ENCODE measurements around the gene TDP1.

TDP1 gene

DNA sequence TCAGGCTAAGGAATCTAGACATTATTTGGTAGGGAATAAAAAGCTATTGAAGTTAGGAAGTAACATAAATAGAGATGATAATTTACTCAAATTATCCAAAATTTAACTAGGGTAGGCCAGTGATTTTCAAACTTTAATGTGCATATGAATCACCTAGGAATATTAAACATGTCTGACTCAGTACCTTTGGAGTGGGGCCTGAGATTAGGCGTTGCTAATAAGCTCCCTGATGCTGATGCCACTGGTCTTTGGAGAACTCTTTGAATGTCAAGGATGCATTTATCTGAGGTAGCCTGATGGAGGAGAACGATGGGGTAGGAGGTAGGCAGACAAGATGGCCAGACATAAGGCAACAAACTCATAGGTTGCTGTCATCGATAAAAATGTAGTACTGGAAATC is 34.4 kb upstream of the TDP1 start:
- TF ChIP-seq, protein P1, sequence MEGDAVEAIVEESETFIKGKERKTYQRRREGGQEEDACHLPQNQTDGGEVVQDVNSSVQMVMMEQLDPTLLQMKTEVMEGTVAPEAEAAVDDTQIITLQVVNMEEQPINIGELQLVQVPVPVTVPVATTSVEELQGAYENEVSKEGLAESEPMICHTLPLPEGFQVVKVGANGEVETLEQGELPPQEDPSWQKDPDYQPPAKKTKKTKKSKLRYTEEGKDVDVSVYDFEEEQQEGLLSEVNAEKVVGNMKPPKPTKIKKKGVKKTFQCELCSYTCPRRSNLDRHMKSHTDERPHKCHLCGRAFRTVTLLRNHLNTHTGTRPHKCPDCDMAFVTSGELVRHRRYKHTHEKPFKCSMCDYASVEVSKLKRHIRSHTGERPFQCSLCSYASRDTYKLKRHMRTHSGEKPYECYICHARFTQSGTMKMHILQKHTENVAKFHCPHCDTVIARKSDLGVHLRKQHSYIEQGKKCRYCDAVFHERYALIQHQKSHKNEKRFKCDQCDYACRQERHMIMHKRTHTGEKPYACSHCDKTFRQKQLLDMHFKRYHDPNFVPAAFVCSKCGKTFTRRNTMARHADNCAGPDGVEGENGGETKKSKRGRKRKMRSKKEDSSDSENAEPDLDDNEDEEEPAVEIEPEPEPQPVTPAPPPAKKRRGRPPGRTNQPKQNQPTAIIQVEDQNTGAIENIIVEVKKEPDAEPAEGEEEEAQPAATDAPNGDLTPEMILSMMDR (IDR thresholded peaks at IDR 0.05; ENCODE audit: control insufficient read depth, insufficient read depth, low read depth, low read length, missing control alignments): no peak
- no peak overlapping the region for H3K4me3 ChIP-seq (ENCODE audit: control insufficient read depth, low read depth, low read length)
- DNase-seq (ENCODE audit: low read depth): no peak

DNA sequence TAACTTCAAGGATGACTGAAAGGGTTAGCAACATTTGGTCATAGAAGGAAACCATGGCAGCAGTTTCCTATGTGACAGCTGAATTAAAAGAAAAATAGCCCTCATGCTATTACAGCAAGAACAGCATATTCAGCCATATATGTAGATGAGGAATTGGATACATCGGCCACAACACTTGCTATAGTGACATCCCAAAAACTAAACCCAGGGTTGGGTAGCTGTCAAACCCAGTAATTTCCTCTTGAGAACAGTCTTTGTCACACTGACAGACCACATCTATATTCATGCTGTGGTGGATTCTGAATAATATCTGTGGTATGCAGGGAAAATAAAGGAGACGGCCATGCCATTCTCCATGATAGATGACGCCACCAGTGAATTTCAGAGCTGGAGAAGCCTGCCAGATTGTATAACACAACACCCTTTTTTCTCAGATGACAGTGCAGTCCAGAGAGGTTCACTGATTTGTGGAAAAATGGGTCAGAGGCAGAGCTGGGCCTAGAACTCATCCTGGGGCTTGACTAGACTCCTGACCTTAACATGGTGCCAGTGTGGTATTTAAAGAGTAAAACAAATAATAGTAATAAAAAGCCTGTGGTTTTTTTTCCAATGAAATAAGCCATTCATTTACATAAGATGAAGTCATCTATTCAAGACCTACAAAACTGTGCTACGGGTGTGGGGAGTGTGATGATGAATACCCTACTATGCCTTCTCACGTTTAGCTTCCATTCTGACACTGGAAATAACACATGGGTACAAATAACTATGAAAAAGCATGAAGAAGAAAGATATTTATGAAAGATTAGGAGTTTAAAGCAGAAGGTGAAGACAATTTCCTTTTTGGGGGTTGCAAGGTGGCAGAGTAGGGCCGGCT is 33.5 kb upstream of the TDP1 start:
- H3K4me3 ChIP-seq (ENCODE audit: control insufficient read depth, low read depth, low read length): no peak overlapping the region
- TF ChIP-seq, protein P1 (IDR thresholded peaks at IDR 0.05; ENCODE audit: control insufficient read depth, insufficient read depth, low read depth, low read length, missing control alignments): no peak
- DNase-seq (ENCODE audit: low read depth): peak; percentile 75

DNA sequence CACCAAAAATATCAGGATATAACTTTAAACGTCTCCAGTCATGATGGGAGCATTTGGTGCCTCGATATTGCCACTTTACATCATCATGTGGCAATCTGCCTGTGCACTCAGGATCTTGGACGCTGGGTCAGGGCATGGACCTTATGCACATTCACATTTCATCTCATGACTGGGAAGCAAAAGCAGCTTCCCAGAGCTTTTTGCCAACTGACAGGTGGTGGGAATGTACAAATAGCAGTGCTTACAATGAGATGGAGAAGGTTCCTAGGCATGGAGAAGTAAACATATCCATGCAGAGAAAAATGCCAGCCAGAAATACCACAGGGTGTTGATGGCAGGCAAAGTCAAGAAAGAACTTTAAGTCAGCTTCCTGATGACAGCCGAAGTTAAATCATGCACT is 31.5 kb upstream of the TDP1 start:
- no peak overlapping the region for H3K4me3 ChIP-seq (ENCODE audit: control insufficient read depth, low read depth, low read length)
- DNase-seq (ENCODE audit: low read depth): no peak
- TF ChIP-seq, protein P1 (IDR thresholded peaks at IDR 0.05; ENCODE audit: control insufficient read depth, insufficient read depth, low read depth, low read length, missing control alignments): no peak

DNA sequence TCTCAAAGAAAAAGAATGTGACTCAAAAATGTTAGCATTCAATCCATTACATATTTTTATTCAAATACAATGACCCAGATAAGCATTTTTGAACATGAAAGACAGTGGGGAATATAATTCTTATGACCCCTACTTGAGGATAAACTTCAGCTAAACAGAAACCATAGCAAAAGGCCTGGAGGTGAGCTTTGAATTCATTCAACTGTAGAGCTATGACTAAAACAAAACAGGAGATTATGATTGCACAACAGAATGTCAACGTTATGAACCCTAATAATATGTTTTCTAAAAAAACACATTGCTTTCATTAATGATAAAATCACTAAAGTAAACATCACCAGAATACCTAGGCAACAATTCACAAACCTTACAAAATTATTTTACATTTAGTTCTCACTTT is 29.0 kb upstream of the TDP1 start:
- no peak for DNase-seq (ENCODE audit: low read depth)
- TF ChIP-seq, protein P1 (IDR thresholded peaks at IDR 0.05; ENCODE audit: control insufficient read depth, insufficient read depth, low read depth, low read length, missing control alignments): no peak
- H3K4me3 ChIP-seq (ENCODE audit: control insufficient read depth, low read depth, low read length): no peak overlapping the region

DNA sequence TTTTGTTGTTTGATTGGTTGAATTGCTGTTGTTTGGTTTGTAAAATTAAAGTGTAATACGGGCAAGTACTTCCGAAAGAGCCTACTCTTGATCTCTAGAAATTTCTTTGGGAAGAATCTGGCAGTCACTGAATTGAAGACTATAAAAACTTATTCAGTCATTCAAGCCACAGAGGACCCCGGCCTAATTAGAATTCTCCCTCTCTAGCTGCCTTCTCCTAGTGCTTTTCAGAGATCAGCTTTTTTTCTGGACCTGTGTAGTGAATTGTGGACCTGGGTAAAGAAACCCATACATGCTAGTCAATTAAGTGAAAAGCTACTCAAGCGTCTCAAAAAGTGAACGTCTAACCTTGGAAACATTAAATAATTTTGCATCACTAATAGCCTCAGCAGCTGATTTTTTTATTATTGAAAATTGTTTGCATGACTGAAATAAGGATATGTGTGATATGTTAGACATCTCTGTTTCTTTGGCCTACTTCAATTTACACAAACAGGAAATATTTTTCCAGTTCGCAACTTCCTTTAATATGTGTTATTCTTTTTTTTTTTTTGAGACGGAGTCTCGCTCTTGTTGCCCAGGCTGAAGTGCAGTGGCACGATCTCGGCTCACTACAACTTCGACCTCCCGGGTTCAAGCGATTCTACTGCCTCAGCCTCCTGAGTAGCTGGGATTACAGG is 28.4 kb upstream of the TDP1 start:
- TF ChIP-seq, protein P1 (IDR thresholded peaks at IDR 0.05; ENCODE audit: control insufficient read depth, insufficient read depth, low read depth, low read length, missing control alignments): no peak
- no peak overlapping the region for H3K4me3 ChIP-seq (ENCODE audit: control insufficient read depth, low read depth, low read length)
- no peak for DNase-seq (ENCODE audit: low read depth)

DNA sequence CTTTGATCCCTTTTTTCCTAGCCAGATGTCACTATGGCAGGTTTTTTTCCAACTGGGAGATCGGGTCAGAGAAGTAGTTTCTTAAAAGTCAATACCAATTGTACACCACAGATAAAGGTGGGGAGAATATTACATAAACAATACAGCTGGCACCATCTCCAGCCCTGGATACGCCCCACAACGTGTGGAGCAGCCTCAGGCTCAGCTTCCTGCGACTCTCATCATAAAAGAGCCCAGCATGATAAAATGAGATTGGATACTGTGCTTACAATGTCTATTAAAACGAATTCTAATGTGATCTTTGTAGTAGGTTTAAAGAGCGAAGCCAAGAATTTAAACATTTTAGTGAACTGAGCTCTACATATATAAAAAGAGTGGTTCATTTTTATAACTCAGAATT is 22.7 kb upstream of the TDP1 start:
- no peak for DNase-seq (ENCODE audit: low read depth)
- H3K4me3 ChIP-seq (ENCODE audit: control insufficient read depth, low read depth, low read length): no peak overlapping the region
- TF ChIP-seq, protein P1 (IDR thresholded peaks at IDR 0.05; ENCODE audit: control insufficient read depth, insufficient read depth, low read depth, low read length, missing control alignments): no peak

Data from AG09309 (cell line).